PFSK-1 (cell line): ENCODE results near the gene IQCK.

Source experiments
- FOXP2 ChIP-seq: optimal IDR thresholded peaks from 2 replicates; pipeline ENCODE3; 2011; ENCODE audit warnings: borderline replicate concordance, control low read depth, inconsistent platforms; ENCODE audit not compliant: insufficient read depth; ENCODE audit errors: extremely low read length, extremely low read depth
- POLR2AphosphoS5 ChIP-seq: IDR thresholded peaks from 2 replicates; pipeline ENCODE4 v1.6.1; 2012; ENCODE audit warnings: low read depth, mild to moderate bottlenecking, control low read depth, low read length, moderate library complexity

- TF ChIP-seq FOXP2 (no peak), POLR2AphosphoS5 (no peak)
Measured at GRCh38 chr16:19771040-19771439, 53.0 kb downstream of the IQCK start.
